Right ventricle myocardium superior (tissue), 1 donor: ENCODE measurements around the gene KIAA1217. TPM values are rescaled to one million over a fixed set of nuclear protein-coding genes. Genes with fewer than 3 reads are reported as not detected.
A peak's percentile ranks its signal among the peaks of the same experiment; 100 is the strongest.

Source experiments
- ATAC-seq: fragments of 200-7000 bp; cut with Tn5 transposase; one replicate; pipeline ENCODE4 v1.9.1; 2020; ENCODE audit warnings: mild to moderate bottlenecking; ENCODE audit not compliant: poor library complexity
- DNase-seq: peaks from one replicate; pipeline ENCODE4 v3.0.0-alpha.2; 2020
- intact Hi-C: fragments of 100-400 bp; cut with DNase I; formaldehyde crosslinking; loops from one replicate; pipeline ENCODE4 v1.11.2; 2022
- long read RNA-seq: library from polyadenylated mRNA; unstranded; transcript quantifications from one replicate; pipeline ENCODE4 v2.0.0, GENCODE V29; 2021
- total RNA-seq: library from RNA; stranded (reverse); fragmentation: NEBNext Ultra II Directional; extraction: Animal tissue kit (Norgen Biotek cat#: 25700); gene quantifications from one replicate; pipeline ENCODE4 v1.2.1, GENCODE V29; 2021
- donor health status: DM: no; HTN: yes; CAD: no; lungs with severe emphysema.

KIAA1217 gene
- total RNA-seq: 38.2 TPM
- long read RNA-seq, partial matches to known transcripts: 3 of 8 reads
- long read RNA-seq, other reads (novel, unspliced or antisense): 5 of 8 reads

- intact Hi-C loops: loop anchor here (5.0 kb wide), 1 partner anchor 148 kb away; no protein-coding TSS in a partner anchor
- ATAC-seq (peak; percentile 86), DNase-seq (peak; percentile 70)
Observed at GRCh38 chr10:24208661-24209431, at the start of gene KIAA1217. TSS of gene KIAA1217 (plus strand) at chr10:24209138. CDS start at chr10:24209194, 56 bp downstream.

- intact Hi-C loops: no loop called here
- ATAC-seq (no peak), DNase-seq (no peak)
Observed at GRCh38 chr10:24162206-24162985, 46.5 kb upstream of the KIAA1217 start.

GRCh38 chr10:24163485-24163884 is 45.5 kb upstream of the KIAA1217 start:
- no peak for ATAC-seq
- DNase-seq: no peak
- intact Hi-C loops: no loop called here

GRCh38 chr10:24168258-24169170 is 40.4 kb upstream of the KIAA1217 start:
- peak; percentile 87 for ATAC-seq
- intact Hi-C loops: no loop called here
- DNase-seq: no peak

- intact Hi-C loops: no loop called here
- DNase-seq: no peak
- no peak for ATAC-seq
Observed at GRCh38 chr10:24170199-24170598, 38.7 kb upstream of the KIAA1217 start.

GRCh38 chr10:24172909-24173308 is 36.0 kb upstream of the KIAA1217 start:
- no peak for DNase-seq
- no peak for ATAC-seq
- intact Hi-C loops: no loop called here

GRCh38 chr10:24174014-24174413 is 34.9 kb upstream of the KIAA1217 start:
- ATAC-seq (no peak), DNase-seq (no peak)
- intact Hi-C loops: no loop called here

- ATAC-seq (no peak), DNase-seq (no peak)
- intact Hi-C loops: no loop called here
Observed at GRCh38 chr10:24176658-24177057, 32.3 kb upstream of the KIAA1217 start.

- no peak for DNase-seq
- no peak for ATAC-seq
- intact Hi-C loops: no loop called here
Observed at GRCh38 chr10:24177636-24178035, 31.3 kb upstream of the KIAA1217 start.

- intact Hi-C loops: no loop called here
- DNase-seq (no peak), ATAC-seq (no peak)
Observed at GRCh38 chr10:24180891-24181290, 28.0 kb upstream of the KIAA1217 start.

- ATAC-seq (no peak), DNase-seq (no peak)
- intact Hi-C loops: no loop called here
Observed at GRCh38 chr10:24184455-24184854, 24.5 kb upstream of the KIAA1217 start.

- intact Hi-C loops: loop anchor here (10.0 kb wide), 1 partner anchor 321 kb away; no protein-coding TSS in a partner anchor
- DNase-seq (no peak), ATAC-seq (no peak)
Observed at GRCh38 chr10:24193330-24193729, 15.6 kb upstream of the KIAA1217 start.

GRCh38 chr10:24197263-24197662 is 11.7 kb upstream of the KIAA1217 start:
- no peak for ATAC-seq
- intact Hi-C loops: loop anchor here (5.0 to 10.0 kb wide), 2 partner anchors 200 to 318 kb away; no protein-coding TSS in a partner anchor
- DNase-seq: no peak

- DNase-seq (no peak), ATAC-seq (no peak)
- intact Hi-C loops: no loop called here
Observed at GRCh38 chr10:24201503-24202180, 7.3 kb upstream of the KIAA1217 start.

GRCh38 chr10:24202181-24202570 is 6.8 kb upstream of the KIAA1217 start:
- no peak for ATAC-seq
- intact Hi-C loops: no loop called here
- no peak for DNase-seq

- DNase-seq (no peak), ATAC-seq (no peak)
- intact Hi-C loops: loop anchor here (5.0 kb wide), 1 partner anchor 151 kb away; no protein-coding TSS in a partner anchor
Observed at GRCh38 chr10:24205821-24206220, 3.1 kb upstream of the KIAA1217 start.

- no peak for DNase-seq
- intact Hi-C loops: loop anchor here (5.0 kb wide), 1 partner anchor 151 kb away; no protein-coding TSS in a partner anchor
- ATAC-seq: no peak
Observed at GRCh38 chr10:24206334-24206733, 2.6 kb upstream of the KIAA1217 start.

GRCh38 chr10:24206926-24207325 is 2.0 kb upstream of the KIAA1217 start:
- ATAC-seq (peak; percentile 7), DNase-seq (no peak)
- intact Hi-C loops: loop anchor here (5.0 kb wide), 1 partner anchor 150 kb away; no protein-coding TSS in a partner anchor
